Activated T-cell treated with anti-CD3 and anti-CD28 coated beads, Interleukin-2, amount 50 U/mL, for 1 hour (primary cell): ENCODE results near the gene RAPGEFL1.
A peak's percentile ranks its signal among the peaks of the same experiment; 100 is the strongest.
"Not testable (repeated sequence)": the region's sequence is repeated elsewhere in the genome, so short reads cannot be mapped to it uniquely, and the experiment has no call there.

ENCODE experiments used
- DNase-seq: peaks from one replicate; pipeline ENCODE4 v3.0.0-alpha.2; 2020

Gene RAPGEFL1

DNA sequence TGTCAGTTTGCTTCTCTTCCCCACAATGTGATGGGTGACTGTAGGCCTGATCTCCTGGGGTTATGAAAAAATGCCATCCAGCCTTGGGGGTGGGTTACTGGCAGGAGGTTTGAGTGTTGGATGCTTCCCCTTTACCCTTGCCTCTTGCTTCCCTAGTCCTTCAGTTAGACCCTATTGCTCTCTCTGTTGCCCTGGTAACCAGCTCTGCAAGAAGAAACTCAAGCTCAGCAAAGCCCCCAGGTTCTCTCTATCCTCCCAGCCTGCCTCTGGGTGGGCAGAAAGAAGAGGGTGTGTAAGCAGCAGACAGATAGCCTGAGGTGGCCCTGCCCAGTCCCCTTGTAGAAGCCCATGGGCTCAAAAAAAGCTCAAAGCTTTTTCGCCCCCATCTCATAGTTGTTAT lies 2.8 kb upstream of the RAPGEFL1 start:
- DNase-seq, result no peak

DNA sequence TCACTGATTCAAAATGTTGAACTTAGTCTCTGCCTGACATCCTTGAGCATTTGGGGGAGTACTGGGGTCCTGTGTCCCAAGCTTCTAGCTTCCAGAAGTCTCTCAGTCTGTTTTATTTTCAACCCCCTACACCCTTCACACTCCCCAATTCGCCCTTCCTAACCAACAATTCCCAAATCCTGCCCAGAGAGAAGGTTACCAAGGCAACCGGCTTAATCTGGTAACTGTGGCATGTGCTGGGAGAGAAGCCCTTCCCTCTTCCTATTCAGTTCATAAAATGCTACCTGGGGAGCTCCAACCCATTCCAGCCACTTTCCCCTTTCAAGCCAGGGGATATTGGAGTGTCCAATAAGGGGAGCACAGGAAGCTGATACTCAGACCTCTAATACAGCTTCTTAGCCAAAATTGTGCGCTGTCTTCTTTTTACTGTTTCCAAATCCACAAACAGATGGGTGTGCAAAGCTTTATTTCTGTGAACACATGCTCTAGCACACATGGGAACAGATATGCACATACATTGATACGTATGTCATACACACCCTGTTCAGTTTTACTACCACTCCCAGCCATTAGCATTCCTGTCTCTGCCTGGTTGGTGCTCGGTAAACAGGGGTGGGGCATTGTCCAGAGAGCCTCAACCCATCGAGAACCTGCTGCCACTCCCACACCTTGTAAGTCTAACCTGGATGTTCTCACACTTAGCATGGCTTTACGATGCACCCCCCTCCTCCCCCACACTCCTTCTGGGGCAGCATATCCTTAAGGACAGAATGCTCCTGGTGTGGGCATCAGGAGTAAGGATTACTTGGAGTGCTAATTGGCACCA lies 1.1 kb upstream of the RAPGEFL1 start:
- DNase-seq, result no peak

DNA sequence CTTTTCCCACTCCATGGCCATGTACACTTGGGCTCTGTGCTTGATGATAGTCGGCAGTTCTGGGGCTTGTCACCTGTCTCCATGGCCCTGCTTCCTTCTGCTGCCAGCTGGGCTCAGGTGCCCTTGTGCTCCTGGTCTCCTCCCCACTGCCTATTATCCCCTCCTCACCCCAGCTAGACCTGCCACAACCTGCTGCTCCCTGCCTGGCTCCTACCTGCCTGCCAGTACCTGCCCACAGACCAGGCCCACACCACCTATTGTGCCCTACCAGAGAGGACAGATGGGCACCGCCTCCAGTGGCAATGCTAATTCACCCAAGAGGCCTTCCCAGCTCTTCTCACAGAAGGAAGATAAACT lies 538 bp upstream of the RAPGEFL1 start:
- DNase-seq, result no peak

DNA sequence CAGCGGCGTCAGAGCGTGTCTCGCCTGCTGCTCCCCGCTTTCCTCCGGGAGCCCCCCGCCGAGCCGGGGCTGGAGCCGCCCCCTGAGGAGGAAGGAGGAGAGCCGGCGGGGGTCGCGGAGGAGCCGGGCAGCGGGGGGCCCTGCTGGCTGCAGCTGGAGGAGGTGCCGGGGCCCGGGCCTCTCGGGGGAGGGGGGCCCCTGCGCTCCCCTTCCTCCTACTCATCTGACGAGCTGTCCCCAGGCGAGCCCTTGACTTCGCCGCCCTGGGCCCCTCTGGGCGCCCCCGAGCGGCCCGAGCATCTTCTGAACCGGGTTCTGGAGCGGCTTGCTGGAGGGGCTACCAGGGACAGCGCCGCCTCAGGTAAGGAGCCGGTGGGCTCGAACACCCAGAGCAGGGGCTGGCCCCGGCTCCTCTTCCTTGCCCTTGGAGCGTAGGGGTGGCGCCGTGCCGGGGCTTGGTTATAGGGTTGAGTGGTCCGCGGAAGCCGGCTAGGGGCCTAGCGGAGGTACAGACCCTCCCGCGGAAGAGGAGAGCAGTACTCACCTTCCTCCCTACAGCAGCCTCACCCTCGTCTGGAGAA lies 841 bp downstream of the RAPGEFL1 start:
- no peak for DNase-seq

DNA sequence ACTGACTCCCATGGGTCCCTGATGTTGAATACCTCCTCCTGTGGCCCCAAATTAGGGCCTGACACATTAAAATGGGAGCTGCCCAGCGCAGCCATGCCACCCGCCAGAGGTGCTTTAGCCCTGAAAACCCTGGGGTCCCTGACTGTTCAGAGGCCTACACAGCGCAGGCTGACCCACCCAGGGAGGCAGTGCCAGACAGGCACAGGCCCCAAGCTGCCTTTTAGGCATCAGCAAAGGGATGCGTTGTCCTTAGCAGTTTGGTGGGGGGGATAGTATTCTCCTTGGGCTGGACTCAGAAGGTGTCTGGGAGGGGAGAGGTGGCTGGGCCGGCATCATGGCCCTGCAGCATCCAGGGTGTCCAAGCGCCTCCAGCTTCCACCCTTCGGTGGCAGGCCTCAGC lies 1.4 kb downstream of the RAPGEFL1 start:
- DNase-seq, result no peak

DNA sequence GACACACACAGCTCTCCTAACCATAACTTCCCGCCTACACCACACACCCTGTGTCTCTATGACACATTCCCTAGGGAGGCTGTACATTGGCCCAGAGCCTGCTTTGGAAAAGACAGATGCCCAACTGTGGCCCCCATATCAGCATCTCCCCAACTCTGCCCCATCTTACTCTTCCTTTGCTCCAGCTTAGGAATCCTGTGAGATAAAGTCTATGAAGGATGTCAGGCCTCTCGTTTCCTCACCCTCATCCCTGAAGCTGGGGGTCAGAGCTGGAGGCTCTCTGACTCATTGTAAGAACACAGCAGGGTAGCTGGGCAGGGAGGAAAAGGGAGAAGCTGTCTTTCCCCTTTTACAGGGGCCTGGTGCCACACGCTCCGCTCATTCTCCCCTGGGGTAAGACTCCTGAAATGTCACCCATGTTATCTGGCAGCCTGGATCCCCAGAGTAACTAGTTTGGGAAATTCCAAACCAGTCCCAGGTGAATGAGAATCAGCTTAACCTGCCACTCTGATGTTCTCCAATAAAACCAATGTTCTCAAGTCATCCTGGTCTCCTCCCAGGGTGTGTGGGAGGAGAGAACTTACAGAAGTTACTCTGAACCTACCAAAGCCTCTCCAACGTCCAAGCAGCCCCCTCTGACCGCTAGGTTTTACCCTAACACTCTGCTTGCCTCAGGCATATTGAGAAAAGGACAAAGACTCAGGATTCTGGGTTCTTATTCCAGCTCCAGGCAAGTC lies 2.8 kb downstream of the RAPGEFL1 start:
- no peak for DNase-seq

DNA sequence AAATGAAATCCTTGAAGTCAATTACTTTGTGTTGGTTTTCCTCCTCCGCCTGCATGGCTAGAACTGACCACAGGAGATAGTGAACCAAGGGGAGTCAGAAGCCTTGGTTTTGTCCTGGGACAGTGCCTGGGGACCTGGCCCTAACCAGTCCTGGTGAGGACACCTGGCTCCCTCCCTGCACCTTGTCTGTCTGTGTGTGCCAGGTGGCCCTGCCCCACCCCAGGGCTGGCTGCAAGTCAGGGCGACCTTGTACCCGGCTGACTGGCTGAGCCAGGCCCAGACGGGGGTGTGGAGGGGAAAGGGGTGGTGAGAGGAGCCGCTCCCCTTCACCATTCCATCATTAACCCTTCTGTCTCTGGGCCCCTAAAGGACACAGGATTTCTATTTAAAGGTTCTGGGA lies 3.4 kb downstream of the RAPGEFL1 start:
- DNase-seq, result no peak

DNA sequence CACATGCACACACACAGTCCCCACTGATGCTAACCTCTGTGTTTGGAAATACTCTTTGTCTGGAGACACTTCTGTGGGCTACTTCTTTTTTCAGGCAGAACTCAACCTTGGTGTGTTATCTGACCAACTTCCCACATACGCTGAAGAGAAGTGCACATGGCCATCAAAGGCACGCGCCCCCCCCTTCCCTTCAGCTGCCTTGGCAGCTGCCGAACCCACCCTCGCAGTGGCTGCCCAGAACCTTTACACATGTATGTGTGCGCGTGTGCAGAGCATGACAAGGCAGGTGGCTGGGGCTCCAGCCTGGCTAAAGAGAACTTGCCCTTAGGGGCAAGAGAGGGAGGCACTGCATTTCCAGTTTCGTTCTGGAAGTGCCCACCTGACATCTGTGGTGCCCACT lies 3.9 kb downstream of the RAPGEFL1 start:
- no peak for DNase-seq

DNA sequence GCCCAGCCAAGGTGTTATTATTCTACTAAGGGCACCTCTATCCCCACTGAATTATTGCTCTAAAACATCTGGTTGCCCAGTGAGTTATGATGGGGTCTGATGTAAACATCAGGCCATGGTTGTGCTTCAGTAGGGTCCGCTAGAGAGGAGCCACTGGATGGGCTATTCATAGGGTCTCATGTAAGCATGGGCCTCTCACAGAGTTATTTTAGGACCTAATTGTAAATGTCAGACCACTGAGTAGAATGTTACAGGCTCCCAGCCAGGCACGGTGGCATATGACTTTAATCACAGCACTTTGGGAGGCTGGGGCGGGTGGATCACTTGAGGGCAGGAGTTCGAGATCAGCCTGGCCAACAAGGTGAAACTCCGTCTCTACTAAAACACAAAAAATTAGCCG lies 5.3 kb downstream of the RAPGEFL1 start:
- no peak for DNase-seq

DNA sequence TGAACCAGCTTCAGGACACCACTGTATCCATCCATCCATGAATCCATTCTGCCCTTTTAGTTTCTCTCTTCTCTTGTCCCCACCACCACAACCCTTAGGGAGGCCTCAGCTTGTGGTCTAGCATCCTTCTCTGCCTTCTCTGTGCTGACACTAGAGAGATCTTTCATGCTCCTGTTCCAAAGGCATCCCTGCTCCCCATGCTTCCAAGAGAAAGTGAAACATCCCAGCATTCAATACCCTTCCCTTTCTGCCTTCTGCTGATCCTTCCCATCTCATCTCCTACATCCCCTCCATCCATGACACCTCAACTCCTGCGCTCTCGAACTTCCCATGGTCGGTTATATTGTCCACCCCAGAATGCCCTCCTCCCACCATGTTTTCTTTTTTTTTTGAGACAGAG lies 10.0 kb downstream of the RAPGEFL1 start:
- DNase-seq, result no peak

DNA sequence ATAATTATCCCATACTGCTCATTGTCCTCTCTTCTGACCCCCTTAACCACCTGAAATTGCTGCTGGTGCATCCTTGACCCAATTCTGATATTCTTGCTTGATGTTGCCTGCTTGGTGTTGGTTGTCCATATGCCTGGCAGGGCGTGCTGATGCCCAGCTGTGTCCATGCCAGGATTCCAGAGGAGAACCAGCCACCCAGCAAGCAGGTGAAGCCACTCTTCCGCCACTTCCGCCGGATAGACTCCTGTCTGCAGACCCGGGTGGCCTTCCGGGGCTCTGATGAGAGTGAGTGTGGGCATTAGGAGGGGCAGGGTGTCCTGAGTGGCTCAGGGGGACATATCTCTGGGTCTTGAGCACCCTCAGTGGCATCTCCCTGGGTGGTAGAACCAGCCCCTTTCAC lies 11.4 kb downstream of the RAPGEFL1 start:
- no peak for DNase-seq

DNA sequence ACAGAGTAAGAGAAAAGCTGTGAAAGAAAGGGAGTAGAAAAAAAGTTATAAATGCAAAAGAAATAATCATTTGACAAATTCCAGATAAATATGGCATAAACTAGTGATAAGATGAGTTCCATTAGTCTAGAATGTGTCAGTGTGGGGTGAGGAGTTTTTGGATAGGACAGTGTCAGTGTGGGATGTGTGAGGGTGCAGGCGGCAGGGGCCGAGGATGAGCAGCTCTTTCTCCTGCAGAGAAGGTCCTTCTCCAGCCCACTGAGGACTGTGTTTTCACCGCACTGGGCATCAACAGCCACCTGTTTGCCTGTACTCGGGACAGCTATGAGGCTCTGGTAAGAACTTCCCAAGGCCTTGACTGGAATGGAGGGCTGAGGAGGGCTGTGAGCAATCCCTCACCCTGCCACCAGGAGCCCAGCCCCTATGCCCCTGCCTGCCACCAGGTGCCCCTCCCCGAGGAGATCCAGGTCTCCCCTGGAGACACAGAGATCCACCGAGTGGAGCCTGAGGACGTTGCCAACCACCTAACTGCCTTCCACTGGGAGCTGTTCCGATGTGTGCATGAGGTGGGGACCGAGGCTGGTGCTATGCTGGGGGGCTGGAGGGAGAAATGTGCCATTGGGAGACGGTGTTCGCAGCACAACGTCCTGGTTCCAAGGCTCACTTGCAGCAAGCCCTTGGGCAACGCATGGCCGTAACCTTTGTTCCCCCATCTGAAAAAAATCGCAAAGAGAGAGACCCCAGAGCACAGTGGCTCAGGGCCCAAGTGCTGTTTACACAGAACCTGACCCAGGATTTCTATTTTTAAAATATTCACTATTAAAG lies 13.1 kb downstream of the RAPGEFL1 start:
- peak; percentile 48 for DNase-seq

DNA sequence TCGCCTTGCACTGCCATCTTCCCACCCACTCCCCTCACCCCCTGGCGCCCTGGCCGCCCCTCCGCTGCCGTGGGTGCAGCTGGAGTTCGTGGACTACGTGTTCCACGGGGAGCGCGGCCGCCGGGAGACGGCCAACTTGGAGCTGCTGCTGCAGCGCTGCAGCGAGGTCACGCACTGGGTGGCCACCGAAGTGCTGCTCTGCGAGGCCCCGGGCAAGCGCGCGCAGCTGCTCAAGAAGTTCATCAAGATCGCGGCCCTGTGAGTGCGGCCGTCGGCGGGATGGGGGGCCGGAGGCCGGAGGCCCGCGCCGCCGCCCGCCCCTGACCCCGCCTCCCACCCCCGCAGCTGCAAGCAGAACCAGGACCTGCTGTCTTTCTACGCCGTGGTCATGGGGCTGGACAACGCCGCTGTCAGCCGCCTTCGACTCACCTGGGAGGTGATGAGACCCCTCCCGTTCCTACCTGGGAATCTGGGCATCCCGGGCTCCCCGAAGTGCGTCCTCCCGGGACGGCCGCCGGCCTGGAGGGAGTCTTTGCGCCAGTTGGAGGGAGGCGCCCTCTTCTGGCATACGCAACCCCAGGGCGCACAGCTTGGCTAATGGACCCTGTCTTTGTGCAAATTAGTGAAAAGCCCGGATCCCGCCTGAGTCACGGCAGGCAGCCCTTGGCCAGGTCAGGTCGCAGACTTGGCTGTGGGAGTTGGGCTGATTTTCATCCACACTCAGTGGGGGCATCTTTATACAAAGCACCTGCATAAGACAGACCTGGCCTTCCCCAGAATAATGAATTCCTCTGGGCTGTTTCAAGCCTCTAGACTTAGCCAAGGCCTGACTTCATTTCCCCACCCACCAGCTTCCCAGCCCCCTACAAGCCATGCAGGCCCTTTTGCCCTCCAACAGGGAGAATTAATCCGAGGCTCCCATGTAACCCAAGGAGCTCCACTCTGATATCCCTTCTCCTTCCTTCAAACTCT lies 14.3 kb downstream of the RAPGEFL1 start:
- DNase-seq, result peak; percentile 75

DNA sequence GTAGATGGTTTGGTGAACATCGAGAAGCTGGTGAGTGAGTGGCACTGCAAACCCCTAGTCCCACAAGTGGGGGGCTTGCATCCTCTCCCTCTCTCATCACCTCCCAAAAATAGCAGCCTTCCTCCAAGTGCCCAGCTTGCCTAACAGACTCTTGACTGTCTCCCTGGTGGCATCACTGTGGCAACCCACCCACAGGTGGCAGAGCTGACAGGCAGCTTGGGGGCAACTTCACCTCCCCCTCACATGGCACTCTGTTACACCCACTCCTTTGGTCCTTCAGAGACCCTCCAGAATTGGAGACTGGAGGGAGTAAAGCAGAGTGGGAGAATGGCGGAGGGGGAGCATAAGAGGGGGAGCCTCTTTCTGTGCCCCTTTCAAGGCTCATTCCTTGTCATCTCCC lies 15.7 kb downstream of the RAPGEFL1 start:
- no peak for DNase-seq

DNA sequence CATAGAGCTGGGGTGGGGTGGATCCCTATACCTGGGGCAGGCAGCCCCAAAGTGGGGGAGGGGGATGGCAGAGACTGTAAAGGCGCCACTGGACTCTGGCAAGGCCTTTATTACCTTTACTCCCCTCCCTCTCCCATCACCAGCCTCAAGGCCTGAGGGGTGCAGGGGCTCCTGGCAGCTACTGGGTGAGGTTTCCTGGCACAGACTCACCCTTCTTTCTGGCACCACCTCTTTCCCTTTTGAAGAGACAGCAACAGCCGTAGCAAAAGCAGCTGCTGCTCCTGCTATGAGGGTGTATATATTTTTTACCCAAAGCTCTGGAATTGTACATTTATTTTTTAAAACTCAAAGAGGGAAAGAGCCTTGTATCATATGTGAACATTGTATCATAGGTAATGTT lies 17.6 kb downstream of the RAPGEFL1 start:
- DNase-seq, result no peak

DNA sequence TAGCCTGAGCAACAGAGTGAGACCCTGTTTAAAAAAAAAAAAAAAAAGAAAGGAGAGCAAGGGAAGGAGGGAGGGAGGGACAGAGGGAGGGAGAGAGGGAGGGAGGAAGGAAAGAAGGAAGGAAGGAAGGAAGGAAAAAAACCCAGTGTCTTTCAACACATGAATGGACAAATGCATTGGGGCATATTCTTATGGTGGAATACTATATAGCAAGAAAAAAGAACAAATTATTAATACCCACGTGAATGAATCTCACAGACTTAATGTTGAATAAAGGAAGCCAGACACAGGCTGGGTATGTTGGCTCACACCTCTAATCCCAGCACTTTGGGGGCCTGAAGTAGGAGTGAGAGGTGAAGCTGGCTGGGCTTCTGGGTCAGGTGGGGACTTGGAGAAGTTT lies 20.3 kb downstream of the RAPGEFL1 start:
- no peak for DNase-seq

DNA sequence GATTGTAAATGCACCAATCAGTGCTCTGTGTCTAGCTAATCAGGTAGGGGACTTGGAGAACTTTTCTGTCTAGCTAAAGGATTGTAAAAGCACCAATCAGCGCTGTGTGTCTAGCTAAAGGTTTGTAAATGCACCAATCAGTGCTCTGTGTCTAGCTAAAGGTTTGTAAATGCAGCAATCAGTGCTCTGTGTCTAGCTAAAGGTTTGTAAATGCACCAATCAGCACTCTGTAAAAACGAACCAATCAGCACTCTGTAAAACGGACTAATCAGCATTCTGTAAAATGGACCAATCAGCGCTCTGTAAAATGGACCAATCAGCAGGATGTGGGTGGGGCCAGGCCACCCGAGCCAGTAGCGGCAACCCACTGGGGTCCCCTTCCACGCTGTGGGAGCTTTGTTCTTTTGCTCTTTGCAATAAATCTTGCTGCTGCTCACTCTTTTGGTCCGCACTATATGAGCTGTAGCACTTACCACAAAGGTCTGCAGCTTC lies 20.7 kb downstream of the RAPGEFL1 start:
- DNase-seq, result peak; percentile 35

DNA sequence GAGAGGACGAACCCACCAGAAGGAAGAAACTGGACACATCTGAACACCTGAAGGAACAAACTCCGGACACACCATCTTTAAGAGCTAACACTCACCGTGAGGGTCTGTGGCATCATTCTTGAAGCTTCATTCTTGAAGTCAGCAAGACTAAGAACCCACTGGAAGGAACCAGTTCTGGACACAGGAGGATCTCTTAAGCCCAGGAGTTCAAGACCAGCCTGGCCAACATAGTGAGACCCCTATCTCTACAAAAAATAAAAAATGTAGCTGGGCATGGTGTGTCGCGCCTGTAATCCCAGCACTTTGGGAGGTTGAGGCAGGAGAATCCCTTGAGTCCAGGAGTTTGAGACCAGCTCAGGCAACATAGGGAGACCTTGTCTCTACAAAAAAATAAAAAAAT lies 21.3 kb downstream of the RAPGEFL1 start:
- DNase-seq, result no peak

DNA sequence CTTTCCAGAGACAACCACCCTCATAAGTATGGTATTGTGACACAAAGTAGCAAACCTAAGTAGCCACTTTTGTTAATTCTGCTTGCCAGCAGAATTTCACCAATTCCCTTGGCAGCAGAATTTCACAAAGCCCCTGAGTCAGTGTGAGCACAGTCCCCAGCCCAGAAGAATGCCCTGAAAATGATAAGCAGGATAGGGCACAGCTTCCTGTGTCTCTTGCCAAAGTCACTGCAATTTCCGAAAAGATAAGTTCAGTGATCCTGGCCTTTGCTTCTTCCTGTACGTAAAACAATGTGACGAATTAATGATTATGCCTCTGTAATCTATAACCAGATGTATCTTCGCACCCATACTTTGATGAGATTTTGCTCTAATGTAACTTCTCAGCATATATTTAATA lies 25.9 kb downstream of the RAPGEFL1 start:
- DNase-seq, result no peak

DNA sequence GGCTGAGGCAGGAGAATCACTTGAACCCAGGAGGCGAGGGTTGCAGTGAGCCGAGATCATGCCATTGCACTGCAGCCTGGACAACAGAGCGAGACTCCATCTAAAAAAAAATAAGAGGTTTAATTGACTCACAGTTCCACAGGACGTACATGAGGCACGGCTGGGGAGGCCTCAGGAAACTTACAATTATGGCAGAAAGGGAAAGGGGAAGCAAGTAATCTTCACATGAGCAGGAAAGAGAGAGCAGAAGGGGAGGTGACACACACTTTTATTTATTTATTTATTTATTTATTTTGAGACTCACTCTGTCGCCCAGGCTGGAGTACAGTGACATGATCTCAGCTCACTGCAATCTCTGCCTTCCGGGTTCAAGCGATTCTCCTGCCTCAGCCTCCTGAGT lies 28.9 kb downstream of the RAPGEFL1 start:
- not testable (repeated sequence) for DNase-seq

DNA sequence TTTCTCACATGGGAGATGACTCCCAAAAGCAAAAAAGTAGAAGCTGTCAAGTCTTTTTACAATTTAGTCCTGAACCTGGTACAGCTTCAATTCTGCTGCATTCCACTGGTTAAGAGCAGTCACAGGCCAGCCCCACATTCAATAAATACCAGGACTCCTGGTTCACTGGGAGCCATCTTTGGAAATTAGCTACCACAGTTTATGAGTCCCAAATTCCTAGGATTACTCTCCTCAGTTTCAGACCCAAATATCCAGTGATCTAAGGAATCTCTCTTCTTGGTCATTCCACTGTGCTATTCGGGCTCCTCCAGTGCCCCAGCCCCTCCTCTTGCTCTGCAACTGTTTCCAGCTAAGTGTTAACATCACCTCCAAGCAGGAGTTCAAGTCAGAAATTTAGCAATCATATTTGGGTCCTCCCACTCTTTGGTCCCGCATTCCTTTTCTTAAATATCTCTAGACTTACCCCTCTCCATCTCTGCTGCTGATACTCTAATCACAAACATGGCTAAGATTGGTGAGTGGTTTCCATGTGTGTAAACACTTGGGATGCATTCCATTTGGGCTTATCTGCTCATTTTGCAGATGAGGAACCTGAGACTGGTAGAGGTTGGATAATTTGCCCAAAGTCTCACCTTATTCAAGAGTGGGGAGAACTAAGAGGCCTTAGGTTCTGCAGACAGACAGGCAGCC lies 32.3 kb downstream of the RAPGEFL1 start:
- no peak for DNase-seq
